ENCODE measurements around the gene IGF2BP2. TPM values are rescaled to one million over a fixed set of nuclear protein-coding genes. Genes with fewer than 3 reads are reported as not detected.

The IGF2BP2 gene
- total RNA-seq, 1 experiment from 2014 or later, result 135 TPM

DNA sequence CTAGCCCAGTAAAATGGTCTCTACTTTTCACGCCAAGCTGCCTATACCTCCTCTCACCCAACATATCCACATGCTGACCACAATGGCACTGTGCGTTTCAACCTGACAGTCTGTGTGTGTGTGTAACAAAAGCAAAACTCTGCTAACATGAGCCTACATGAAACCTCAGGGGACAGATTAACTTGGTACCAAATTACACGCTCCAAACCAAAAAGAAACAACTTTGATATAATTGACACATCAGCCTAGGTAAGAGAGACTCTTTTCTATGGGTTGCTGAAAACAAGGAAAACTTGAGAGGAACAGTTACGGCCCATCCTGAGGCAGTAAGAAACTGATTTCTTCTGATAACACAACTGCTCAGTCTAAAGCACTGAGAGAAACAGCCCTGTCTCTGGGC, 31.5 kb downstream of the IGF2BP2 start:
- peaks cover 98% of the 10 kb centered on the region for H3K79me2 ChIP-seq (ENCODE audit: insufficient read depth, low read length)
- intact Hi-C loops (cut with micrococcal nuclease), result no loop called here
- peaks cover 13% of the 10 kb centered on the region; the same call in 1 of the 2 replicates for H4K20me1 ChIP-seq (ENCODE audit: insufficient read depth)
- TF ChIP-seq, protein P1, sequence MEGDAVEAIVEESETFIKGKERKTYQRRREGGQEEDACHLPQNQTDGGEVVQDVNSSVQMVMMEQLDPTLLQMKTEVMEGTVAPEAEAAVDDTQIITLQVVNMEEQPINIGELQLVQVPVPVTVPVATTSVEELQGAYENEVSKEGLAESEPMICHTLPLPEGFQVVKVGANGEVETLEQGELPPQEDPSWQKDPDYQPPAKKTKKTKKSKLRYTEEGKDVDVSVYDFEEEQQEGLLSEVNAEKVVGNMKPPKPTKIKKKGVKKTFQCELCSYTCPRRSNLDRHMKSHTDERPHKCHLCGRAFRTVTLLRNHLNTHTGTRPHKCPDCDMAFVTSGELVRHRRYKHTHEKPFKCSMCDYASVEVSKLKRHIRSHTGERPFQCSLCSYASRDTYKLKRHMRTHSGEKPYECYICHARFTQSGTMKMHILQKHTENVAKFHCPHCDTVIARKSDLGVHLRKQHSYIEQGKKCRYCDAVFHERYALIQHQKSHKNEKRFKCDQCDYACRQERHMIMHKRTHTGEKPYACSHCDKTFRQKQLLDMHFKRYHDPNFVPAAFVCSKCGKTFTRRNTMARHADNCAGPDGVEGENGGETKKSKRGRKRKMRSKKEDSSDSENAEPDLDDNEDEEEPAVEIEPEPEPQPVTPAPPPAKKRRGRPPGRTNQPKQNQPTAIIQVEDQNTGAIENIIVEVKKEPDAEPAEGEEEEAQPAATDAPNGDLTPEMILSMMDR (IDR thresholded peaks at IDR 0.05 in 2 of 3, conservative IDR thresholded peaks at IDR 0.05 in 1 of 3; ENCODE audit: borderline replicate concordance in 1 of 3, insufficient read depth in 1 of 3, low read depth in 2 of 3, low read length in 2 of 3), result no peak
- TF ChIP-seq, protein P2, sequence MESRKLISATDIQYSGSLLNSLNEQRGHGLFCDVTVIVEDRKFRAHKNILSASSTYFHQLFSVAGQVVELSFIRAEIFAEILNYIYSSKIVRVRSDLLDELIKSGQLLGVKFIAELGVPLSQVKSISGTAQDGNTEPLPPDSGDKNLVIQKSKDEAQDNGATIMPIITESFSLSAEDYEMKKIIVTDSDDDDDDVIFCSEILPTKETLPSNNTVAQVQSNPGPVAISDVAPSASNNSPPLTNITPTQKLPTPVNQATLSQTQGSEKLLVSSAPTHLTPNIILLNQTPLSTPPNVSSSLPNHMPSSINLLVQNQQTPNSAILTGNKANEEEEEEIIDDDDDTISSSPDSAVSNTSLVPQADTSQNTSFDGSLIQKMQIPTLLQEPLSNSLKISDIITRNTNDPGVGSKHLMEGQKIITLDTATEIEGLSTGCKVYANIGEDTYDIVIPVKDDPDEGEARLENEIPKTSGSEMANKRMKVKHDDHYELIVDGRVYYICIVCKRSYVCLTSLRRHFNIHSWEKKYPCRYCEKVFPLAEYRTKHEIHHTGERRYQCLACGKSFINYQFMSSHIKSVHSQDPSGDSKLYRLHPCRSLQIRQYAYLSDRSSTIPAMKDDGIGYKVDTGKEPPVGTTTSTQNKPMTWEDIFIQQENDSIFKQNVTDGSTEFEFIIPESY (IDR thresholded peaks at IDR 0.05; ENCODE audit: extremely low read depth, insufficient replicate concordance, low read length), result no peak
- TF ChIP-seq POLR2AphosphoS5 (IDR thresholded peaks at IDR 0.05; ENCODE audit: low read depth, low read length) (no peak), EZH2 (IDR thresholded peaks at IDR 0.05) (no peak), POLR2A (IDR thresholded peaks at IDR 0.05; ENCODE audit: borderline replicate concordance, extremely low read depth, insufficient read depth, insufficient read length) (no peak), RAD21 (IDR thresholded peaks at IDR 0.05; ENCODE audit: low read depth) (no peak), EZH2phosphoT487 (IDR thresholded peaks at IDR 0.05; ENCODE audit: borderline replicate concordance) (no peak), YY1 (IDR thresholded peaks at IDR 0.05; ENCODE audit: extremely low read depth, insufficient replicate concordance, low read depth, low read length) (no peak), JUND (IDR thresholded peaks at IDR 0.05) (no peak), ZNF274 (IDR thresholded peaks at IDR 0.05; ENCODE audit: low read depth, low read length) (no peak), SIN3A (IDR thresholded peaks at IDR 0.05; ENCODE audit: low read depth) (no peak)
- ATAC-seq (no peak), DNase-seq (ENCODE audit: low read depth, low spot score) (no peak)
- 0 out of 2 replicates have a peak overlapping the region, but pooled peaks have one; percentile 16 for H3K4me2 ChIP-seq (ENCODE audit: low read length)
- no peak overlapping the region for H3K4me3 ChIP-seq (replicated peaks in 1 of 2; ENCODE audit: low read depth in 1 of 2, low read length in 2 of 2)
- no peaks in the 10 kb centered on the region for H3K9me3 ChIP-seq (ENCODE audit: control insufficient read depth in 1 of 2, insufficient read depth in 1 of 2, low read depth in 1 of 2, low read length in 2 of 2)
- no TSS peak for BruUV-seq (replicated peaks)
- H3K36me3 ChIP-seq (ENCODE audit: control insufficient read depth in 1 of 2, insufficient read depth in 2 of 2, low read length in 2 of 2), result no peaks in the 10 kb centered on the region
- no peak overlapping the region for H3K9ac ChIP-seq (ENCODE audit: low read length)
- H3K27ac ChIP-seq (ENCODE audit: low read depth, low read length), result no peak overlapping the region
- H3K9me2 ChIP-seq (ENCODE audit: insufficient read depth), result no peaks in the 10 kb centered on the region
- POLR2A ChIA-PET, result no interaction called here
- no peaks in the 10 kb centered on the region for H3K27me3 ChIP-seq (ENCODE audit: insufficient read depth, low read length)
- peaks cover 87 to 99% of the 10 kb centered on the region in 2 experiments for H3K4me1 ChIP-seq (ENCODE audit: control insufficient read depth in 1 of 2, insufficient read depth in 2 of 2, low read length in 2 of 2)
- CTCF ChIA-PET, result no interaction called here
- no peak overlapping the region for H2AFZ ChIP-seq (ENCODE audit: low read depth, low read length, poor library complexity, severe bottlenecking)
- RAD21 ChIA-PET (ENCODE audit: low non-redundant PET in 1 of 2, low total read pairs in 2 of 2, uncharacterized antibody in 2 of 2, unreplicated experiment in 2 of 2), result no interaction called here

Measured in HCT116 (cell line).